AG20443 (cell line): ENCODE measurements around the gene BIN1.
A peak's percentile ranks its signal among the peaks of the same experiment; 100 is the strongest.

Experiments
- DNase-seq: peaks from one replicate; pipeline ENCODE4 v3.0.0; 2012; ENCODE audit warnings: low spot score, mixed read lengths

BIN1 gene, protein sequence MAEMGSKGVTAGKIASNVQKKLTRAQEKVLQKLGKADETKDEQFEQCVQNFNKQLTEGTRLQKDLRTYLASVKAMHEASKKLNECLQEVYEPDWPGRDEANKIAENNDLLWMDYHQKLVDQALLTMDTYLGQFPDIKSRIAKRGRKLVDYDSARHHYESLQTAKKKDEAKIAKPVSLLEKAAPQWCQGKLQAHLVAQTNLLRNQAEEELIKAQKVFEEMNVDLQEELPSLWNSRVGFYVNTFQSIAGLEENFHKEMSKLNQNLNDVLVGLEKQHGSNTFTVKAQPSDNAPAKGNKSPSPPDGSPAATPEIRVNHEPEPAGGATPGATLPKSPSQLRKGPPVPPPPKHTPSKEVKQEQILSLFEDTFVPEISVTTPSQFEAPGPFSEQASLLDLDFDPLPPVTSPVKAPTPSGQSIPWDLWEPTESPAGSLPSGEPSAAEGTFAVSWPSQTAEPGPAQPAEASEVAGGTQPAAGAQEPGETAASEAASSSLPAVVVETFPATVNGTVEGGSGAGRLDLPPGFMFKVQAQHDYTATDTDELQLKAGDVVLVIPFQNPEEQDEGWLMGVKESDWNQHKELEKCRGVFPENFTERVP

DNA sequence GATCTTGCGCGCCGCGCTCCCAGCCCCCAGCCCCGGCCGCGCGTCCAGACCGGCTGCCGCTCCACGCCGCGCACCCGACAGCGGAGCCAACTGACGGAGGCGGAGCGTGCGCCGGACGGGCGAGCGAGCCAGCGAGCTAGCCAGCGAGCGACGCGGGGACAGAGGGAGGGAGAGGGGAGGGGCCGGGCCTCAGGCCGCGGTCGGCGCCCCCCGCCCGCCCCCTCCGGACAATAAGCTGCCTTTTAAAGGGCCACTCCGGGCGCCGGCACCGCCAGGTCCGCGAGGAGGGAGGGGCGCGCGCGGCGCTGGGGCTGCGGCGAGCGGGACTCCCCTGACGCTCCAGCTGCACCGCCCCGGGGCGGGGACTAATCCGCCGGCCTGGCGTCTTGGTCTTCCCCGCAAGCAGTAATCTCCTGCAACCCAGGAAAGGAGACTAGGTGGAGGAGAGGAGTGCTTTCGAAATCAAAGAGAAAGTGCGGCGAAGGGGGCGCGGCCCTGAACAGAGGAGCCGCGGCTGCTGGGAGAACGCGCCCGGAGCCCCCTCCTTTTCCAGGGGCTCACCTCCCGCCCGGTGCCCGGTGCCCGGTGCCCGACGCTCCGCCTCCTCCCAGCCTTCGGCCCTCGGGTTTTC, at the start of gene BIN1:
TSS of gene BIN1 (minus strand) at position 164 of the 631 bp plus-strand sequence. CDS start 211 bp downstream, outside the sequence.
- peak; percentile 97 for DNase-seq

- DNase-seq, result peak; percentile 86
Measured at GRCh38 chr2:127155947-127156346, 49.0 kb upstream of the BIN1 start.

DNA sequence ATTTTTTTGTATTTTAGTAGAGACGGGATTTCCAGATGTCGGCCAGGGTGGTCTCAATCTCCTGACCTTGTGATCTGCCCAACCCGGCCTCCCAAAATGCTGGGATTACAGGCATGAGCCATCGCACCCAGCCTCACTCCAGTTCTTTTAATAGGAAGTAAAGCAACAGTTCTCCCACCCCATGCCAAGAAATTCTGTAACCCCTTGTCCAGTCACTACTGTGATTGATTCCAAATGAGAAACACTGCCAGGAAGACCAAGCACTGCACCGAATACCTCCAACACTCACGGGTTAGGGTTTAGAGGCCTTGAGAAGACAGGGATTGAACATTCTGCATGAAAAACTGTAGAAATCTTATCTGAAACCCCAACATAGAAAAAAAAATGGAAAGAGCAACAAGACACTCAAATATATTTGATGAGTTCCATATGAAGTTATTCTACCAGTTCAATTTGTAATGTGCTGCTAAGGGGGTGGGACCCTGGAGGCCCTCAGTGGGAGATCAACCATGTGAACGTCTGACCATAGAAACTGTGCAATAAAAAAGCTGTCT, 48.2 kb upstream of the BIN1 start:
- peak; percentile 46 for DNase-seq

DNA sequence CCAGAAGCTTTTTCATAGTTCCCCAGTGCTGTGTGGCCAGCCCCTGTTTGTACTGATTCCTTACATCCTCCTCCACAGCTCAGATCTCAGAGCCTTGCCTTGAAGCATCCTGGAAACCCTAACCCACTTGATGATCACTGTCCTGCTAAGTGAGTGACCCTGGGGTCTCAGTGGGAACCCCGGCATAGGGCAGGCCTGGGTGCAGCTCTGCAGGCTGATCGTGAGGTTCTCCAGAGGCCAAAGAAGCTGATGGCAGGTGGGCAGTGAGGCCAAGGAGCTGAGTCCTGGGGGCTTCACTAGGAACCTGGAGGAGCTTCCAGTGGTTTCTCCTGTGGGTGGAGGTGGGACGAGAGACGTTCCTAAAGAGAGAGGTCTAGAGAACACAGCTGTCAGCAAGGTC, 47.4 kb upstream of the BIN1 start:
- no peak for DNase-seq

GRCh38 chr2:127153691-127154158, 46.8 kb upstream of the BIN1 start:
- peak; percentile 88 for DNase-seq

DNA sequence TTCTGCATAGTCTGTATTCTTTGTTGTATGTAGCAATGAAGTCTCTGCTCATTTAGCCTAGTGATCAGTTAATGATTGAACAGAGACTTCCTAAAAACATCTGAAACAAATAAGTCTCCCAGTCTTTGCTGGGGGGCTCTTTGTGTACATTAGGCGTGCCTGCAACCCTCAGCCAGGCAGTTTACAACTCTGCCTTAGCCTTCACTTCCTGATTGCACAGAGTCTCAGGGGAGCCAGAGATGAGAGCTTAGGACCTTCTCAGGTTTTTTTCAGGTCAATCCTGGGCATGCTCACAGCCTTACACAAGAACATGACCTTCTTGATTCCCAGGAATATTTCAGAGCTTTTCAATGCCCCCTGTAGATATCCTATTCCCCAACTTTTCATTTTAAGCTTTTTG, 44.0 kb upstream of the BIN1 start:
- DNase-seq, result no peak

DNA sequence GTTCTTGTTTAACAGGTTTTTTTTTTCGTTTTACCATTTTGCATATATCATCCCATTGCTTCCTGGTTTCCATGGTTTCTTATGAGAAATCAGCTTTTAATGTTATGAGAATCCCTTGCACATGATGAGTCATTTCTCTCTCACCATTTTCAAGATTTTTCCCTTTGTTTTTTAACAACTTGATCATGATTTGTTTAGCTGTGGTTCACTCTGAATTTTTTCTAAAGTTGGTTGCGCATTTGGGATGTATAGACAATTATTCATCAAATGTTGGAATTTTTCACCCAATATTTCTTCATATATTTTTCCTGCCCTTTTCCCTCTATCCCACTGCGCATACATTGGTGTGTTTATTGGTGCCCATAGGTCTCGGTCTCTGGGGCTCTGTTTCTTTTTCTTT, 42.4 kb upstream of the BIN1 start:
- peak; percentile 60 for DNase-seq

DNA sequence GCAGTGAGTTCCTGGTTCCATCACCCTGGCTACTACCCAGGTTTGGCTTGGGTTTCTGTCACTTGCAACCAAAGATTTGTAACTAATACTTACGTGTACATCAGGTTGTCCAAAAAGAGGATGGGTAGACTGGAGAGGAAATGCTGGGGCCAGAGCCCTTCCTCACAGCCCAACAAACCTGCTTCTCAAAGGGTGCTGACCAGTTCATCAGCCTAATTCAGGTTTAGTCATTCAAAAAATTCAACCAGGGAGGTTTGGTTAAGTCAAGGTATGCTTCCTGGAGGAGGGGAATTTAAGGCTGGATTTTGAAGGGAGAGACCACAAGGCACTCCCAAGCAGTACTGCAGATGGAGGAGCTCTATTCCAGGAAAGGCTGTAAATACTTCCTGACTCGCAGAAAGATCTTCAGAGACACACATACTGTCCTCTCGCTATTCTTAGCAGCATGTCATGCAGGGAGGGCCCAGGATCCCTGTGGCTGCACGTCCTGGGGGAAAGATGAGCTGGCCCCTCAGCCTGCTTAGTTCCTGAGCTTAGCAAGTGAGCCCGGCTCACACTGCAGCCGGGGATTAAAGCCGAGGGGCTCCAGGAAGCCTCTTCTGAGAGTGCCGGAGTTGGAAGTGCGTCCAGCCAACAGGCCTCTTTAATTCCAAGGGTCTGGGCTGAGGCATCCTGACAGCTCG, 40.0 kb upstream of the BIN1 start:
- no peak for DNase-seq

GRCh38 chr2:127146071-127146725, 39.2 kb upstream of the BIN1 start:
- no peak for DNase-seq

DNA sequence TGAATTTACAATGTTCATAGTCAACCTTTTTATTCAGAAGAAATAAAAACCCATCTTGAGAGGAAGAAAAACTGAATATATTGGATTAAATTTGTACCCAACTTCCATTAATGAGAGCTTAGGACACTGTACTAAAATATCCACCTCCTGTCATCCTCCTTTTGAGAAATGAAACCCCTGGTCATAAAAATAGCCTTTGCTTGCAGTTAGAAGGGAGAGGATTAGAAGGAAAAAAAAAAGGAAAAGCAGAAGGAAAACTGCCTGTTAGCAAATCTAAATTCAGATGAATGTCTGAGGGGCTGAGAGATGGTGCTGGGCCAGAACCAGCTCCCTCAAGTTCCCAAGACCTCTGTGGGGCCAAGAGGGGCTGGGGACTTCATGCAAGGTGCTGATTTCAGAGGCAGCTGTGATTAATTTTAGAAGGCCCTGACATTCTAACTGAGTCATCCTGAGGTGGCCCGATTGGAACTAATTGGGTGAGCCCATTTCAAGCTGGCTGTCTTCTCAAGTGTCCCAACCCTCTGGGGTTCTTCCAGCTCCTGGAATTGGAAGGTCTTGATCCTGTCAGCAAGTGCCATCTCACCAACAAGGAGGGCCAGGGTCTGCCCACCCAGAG, 38.4 kb upstream of the BIN1 start:
- DNase-seq, result peak; percentile 57

DNA sequence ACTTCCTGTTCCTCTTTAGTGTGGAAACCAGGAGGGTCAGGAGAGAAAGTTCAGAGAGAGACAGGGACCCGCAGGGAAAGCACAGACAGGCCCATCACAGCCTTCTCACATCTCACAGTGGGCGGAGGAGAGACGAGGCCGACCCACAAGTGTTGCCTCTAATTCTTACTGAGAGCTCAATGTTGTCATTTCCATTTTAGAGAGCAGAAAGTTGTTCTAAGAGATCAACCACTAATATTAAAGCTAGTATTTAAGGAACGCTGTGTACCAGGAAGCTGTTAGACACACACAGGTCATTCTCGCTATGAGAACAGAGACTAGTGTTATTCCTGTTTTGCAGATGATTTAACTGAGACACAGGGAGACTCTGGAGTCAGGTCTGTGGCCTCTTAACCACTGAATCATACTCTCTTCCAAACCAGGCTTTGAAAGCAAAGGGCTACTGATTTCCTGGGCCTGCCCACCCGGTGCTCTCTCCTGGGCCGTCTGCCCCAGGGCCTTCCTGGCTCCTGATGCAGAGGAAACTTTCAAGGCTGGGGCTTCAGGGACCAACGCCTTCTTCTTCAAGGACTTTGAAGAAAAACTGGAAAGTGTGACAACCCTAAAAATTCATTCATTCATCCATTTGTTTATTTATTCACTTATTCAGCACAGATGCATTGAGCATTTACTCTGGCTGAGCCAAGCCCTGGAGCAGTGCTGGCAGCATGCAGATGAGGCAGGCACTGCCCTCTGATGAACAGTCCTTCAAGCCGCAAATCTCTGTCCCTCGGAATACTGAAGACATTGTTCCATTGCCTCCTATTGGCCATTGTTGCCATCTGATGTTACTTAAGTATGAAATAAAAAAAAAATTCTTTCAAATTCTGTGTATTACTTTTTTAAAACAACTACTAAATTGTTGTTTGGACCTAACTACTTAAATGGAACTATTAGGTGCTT, 37.2 kb upstream of the BIN1 start:
- DNase-seq, result peak; percentile 70

DNA sequence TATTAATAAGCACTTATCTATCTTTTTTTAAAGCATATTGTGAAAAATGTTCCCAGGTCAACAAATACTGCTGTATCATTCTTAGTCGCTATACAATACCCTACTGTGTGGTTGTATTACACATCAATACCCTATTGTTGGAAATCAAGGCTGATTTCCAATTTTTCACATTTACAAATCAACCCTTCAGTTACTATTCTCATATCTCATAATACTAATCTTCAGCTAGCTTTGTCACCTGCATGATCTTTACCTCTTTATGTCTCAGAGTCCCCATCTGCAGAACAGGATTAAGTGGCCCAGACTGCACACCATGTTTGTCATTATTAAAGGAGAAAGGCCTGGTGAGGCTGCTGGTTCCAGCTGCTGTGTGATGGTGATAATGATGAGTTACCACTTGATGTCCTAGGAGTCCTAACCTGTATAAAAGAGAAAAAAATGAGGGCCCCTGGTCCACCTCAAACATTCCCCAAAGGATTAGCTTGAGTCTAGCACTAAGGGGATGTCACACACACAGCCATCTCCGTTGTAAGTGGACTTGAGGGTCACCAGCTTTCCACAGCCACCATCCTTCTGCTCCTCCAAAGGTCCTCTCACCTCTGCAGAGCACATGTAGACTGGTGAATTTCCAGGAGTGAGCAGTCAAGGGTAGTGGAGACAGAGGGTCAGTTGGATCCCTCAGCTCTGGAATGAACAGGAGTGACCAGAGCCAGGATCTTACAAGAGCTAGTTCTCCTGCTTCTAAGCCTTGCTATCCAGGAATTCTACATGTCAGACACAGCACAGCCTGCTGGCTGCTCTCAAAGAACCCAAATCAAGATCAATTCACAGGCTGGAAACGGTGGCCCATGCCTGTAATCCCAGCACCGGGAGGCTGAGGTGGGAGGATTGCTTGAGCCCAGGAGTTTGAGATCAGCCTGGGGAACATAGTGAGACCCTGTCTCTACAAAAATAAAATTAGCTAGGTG, 36.0 kb upstream of the BIN1 start:
- no peak for DNase-seq

DNA sequence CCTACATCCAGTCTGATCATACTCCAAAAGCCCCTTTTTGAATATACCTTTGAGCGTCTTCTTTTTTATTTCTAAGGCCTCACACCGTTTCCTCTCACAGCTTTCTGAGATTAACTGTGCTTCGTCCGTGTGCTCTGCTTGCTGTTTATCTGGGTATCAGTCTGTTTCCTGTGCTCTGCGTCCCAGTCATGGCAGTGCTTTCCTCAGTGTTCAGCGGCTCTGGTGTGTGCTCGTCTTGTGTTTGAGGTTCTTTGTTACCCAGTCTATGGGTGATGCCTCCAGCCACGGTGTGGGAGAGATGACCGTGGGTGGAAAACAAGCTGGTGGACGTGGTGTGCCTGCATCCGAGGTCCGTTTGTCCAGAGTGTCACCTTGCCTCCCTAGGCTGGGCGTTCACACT, 33.6 kb upstream of the BIN1 start:
- DNase-seq, result no peak

DNA sequence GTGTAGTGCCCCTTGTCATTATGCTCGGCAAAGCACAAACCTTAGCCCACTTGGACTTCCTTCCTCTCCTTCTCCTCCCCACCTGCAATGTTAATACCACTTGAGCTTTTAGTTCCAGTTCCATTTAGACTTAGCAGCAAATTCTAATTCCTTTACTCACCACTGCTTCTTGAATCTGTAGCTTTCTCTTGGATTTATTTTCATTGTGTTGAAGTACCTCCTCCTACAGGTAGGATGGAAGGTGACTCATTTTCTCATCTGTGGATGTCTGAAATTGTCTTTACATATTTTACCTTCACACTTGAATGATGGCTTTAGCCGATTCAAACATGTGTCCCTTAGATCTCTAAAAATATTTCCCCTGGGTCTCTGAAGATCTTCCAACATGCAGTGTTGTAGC, 32.8 kb upstream of the BIN1 start:
- DNase-seq, result no peak

- no peak for DNase-seq
Measured at GRCh38 chr2:127138281-127138680, 31.3 kb upstream of the BIN1 start.

GRCh38 chr2:127137741-127138140, 30.8 kb upstream of the BIN1 start:
- no peak for DNase-seq

GRCh38 chr2:127137225-127137624, 30.3 kb upstream of the BIN1 start:
- no peak for DNase-seq

DNA sequence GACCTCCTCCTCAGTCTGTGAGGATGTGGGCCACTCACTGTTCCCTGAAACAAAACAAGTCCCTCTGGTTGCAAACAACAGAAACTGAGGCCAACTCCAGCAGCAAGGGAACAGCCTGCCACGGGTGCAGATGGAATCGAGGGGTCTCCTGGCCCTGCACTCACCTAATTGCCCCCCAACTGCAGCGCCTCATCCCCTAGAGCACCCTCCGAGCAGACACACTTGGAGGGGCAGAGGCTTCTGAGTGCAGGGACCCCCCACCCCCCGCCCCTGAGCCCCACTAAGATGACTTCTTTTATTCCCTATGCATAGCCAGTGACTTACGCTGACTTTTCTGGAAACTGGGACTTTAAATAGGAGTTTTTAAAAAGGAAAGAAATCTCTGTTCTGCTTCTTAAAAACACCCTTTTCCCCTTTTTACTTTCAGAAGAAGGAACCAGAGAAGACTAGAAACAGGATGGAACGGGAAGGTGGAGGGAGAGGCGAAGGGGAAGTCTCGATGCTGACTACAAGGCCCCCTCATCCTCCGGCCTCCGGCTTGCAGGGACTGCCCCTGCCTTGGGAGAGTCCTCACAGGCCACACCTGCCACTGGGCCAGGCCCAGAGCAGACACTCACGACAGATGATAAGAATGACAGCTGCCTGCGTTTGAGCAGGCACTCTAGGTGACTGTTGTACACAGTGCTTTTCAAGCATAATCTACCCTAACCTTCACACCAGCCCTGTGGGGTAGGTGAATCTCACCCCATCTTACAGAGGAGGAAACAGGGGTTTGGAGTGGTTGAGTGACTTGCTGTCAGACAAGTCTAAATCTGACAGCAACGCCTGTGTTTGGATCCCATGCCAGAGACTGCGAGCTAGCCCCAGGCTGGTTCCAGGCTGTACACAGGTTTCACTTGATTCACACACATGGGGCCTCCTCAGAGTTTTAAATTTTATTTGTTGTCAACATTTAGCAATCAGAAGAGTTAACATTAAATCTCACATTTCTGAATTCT, 28.2 kb upstream of the BIN1 start:
- DNase-seq, result no peak
